Stimulated activated naive B cell treated with anti-CD40 and anti-IgM and Interleukin-4, amounts not matched to agents 10 μg/mL and 1 μg/mL and 100 μg/mL, for 72 hours (primary cell): ENCODE measurements around the gene HNRNPH1.
A peak's percentile ranks its signal among the peaks of the same experiment; 100 is the strongest.
"Not testable (repeated sequence)": the region's sequence is repeated elsewhere in the genome, so short reads cannot be mapped to it uniquely, and the experiment has no call there.

ENCODE experiments used
- ATAC-seq, 2 donors: fragments of 150-1000 bp; cut with Tn5 transposase; replicated peaks; 2 replicates each; pipeline ENCODE4 v1.10.0; 2021; ENCODE audit warnings: moderate library complexity in 1 of 2
- DNase-seq: peaks from one replicate; pipeline ENCODE4 v3.0.0; 2021
- H3K27ac Mint-ChIP-seq: one replicate; pipeline ENCODE4 v1.8.0; 2022; ENCODE audit warnings: mild to moderate bottlenecking, mixed read lengths
- H3K27me3 Mint-ChIP-seq, 2 donors: one replicate each; pipeline ENCODE4 v1.8.0; 2022; ENCODE audit warnings: mixed read lengths in 2 of 2
- H3K36me3 Mint-ChIP-seq, 2 donors: one replicate each; pipeline ENCODE4 v1.8.0; 2022; ENCODE audit warnings: mixed read lengths in 2 of 2, mild to moderate bottlenecking in 1 of 2
- H3K4me1 Mint-ChIP-seq, 2 donors: one replicate each; pipeline ENCODE4 v1.8.0; 2022; ENCODE audit warnings: mixed read lengths in 2 of 2, mild to moderate bottlenecking in 1 of 2
- H3K4me3 Mint-ChIP-seq, 2 donors: one replicate each; pipeline ENCODE4 v1.8.0; 2022; ENCODE audit warnings: mild to moderate bottlenecking in 2 of 2, mixed read lengths in 2 of 2, moderate library complexity in 1 of 2
- H3K9me3 Mint-ChIP-seq, 2 donors: one replicate each; pipeline ENCODE4 v1.8.0; 2022; ENCODE audit warnings: mixed read lengths in 2 of 2, mild to moderate bottlenecking in 1 of 2

Gene HNRNPH1

DNA sequence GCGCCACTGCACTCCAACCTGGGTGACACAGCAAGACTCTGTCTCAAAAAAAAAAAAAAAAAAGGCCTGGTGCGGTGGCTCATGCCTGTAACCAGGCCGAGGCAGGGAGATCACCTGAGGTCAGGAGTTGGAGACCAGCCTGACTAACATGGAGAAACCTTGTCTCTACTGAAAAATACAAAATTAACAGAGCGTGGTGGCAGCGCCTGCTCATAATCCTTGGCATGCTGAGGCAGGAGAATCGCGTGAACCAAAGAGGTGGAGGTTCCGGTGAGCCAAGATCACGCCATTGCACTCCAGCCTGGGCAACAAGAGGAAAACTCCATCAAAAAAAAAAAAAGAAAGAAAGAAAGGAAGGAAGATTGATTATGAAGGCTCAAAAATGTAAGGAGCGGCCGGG is 15.8 kb upstream of the HNRNPH1 start:
- not testable (repeated sequence) for ATAC-seq, DNase-seq, H3K4me1 Mint-ChIP-seq

GRCh38 chr5:179634370-179635172 is 11.1 kb upstream of the HNRNPH1 start:
- not testable (repeated sequence) for DNase-seq, H3K4me3 Mint-ChIP-seq, H3K4me1 Mint-ChIP-seq, H3K27me3 Mint-ChIP-seq, H3K36me3 Mint-ChIP-seq, H3K9me3 Mint-ChIP-seq, H3K27ac Mint-ChIP-seq
- peak; percentile 95 to 96 for ATAC-seq

More for the DNA sequence above, 15.8 kb upstream of the HNRNPH1 start:
- not testable (repeated sequence) for H3K4me3 Mint-ChIP-seq, H3K36me3 Mint-ChIP-seq, H3K27me3 Mint-ChIP-seq, H3K9me3 Mint-ChIP-seq, H3K27ac Mint-ChIP-seq

GRCh38 chr5:179633501-179634369 is 10.3 kb upstream of the HNRNPH1 start:
- not testable (repeated sequence) for H3K36me3 Mint-ChIP-seq, DNase-seq, H3K4me1 Mint-ChIP-seq, H3K27ac Mint-ChIP-seq, H3K9me3 Mint-ChIP-seq, H3K27me3 Mint-ChIP-seq
- ATAC-seq = peak; percentile 78 to 83
- H3K4me3 Mint-ChIP-seq = peak overlapping the region in 1 of 2 donors; percentile 52

DNA sequence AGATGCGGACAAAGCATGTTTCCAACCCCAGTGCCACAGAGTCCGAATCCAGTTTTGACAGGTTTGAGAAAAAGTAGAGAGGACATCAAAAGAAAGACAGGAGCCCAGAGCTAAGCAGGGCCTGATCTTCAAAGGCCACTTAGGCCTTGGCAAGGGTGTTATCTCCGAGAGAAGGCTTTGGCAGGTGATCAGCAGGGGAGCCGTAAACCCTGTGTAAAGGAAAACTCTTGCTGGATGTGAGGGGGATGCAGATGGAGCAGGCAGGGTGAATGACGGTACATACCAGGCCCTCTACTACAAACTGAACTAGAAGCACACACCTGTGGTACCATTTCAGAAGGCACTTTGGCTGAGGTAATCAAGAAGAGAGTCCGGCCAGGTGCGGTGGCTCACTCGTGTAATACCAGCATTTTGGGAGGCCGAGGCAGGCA is 1.4 kb upstream of the HNRNPH1 start:
- Mint-ChIP-seq H3K27ac (peak overlapping the region; percentile 99), H3K36me3 (peaks cover 40 to 41% of the 10 kb centered on the region in 2 donors), H3K9me3 (no peaks in the 10 kb centered on the region), H3K27me3 (no peaks in the 10 kb centered on the region), H3K4me1 (peaks cover 24 to 51% of the 10 kb centered on the region in 2 donors), H3K4me3 (peak overlapping the region; percentile 97 to 99)
- no peak for ATAC-seq
- DNase-seq = no peak

GRCh38 chr5:179623906-179624741 is 653 bp upstream of the HNRNPH1 start:
- Mint-ChIP-seq H3K4me3 (peak overlapping the region; percentile 97 to 99), H3K36me3 (peaks cover 44 to 46% of the 10 kb centered on the region in 2 donors), H3K4me1 (peaks cover 26 to 56% of the 10 kb centered on the region in 2 donors), H3K9me3 (no peaks in the 10 kb centered on the region), H3K27me3 (no peaks in the 10 kb centered on the region), H3K27ac (peak overlapping the region; percentile 99)
- ATAC-seq = peak; percentile 37 to 40
- DNase-seq = peak; percentile 38

DNA sequence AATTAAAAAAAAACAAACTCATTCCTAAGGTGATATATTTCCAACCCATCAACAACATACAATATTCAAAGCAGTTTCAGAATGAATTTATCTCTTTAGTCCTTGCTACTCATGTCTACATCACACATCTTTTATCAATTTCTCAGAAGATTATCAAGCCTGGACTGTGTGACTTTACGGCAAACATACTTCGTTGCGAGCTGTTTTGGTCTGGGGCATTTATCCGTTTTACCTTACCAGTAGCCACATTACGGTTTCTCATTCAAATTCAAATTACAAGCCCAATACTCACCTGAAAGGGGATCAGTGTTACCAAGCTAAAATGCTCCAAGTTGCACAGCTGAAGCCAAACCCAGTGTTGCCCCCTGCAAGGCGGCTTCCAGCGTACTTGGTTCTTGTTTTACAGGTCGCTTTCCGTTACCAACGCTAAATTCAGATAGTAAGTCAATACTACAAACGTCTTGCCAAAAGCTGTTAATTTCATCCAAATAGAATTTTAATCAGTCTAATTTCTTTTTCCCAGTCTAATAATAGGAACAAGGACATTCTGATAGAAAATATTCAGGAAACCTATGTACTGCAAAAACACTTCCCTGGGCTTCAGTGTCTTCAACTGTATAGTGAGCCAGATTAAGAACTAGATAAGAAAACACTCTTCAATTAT is 1.8 kb downstream of the HNRNPH1 start:
- ATAC-seq = no peak
- Mint-ChIP-seq H3K27me3 (no peaks in the 10 kb centered on the region), H3K4me1 (peaks cover 37 to 72% of the 10 kb centered on the region in 2 donors), H3K9me3 (no peaks in the 10 kb centered on the region), H3K4me3 (peak overlapping the region; percentile 97 to 99), H3K27ac (peak overlapping the region; percentile 99), H3K36me3 (peaks cover 60 to 61% of the 10 kb centered on the region in 2 donors)
- no peak for DNase-seq

GRCh38 chr5:179620703-179621350 is 2.6 kb downstream of the HNRNPH1 start:
- peak overlapping the region; percentile 99 for H3K27ac Mint-ChIP-seq
- H3K36me3 Mint-ChIP-seq = peaks cover 66 to 70% of the 10 kb centered on the region in 2 donors
- no peaks in the 10 kb centered on the region for H3K9me3 Mint-ChIP-seq
- H3K4me1 Mint-ChIP-seq = peaks cover 39 to 78% of the 10 kb centered on the region in 2 donors
- H3K4me3 Mint-ChIP-seq = peak overlapping the region; percentile 97 to 99
- DNase-seq = no peak
- ATAC-seq = no peak
- H3K27me3 Mint-ChIP-seq = no peaks in the 10 kb centered on the region

DNA sequence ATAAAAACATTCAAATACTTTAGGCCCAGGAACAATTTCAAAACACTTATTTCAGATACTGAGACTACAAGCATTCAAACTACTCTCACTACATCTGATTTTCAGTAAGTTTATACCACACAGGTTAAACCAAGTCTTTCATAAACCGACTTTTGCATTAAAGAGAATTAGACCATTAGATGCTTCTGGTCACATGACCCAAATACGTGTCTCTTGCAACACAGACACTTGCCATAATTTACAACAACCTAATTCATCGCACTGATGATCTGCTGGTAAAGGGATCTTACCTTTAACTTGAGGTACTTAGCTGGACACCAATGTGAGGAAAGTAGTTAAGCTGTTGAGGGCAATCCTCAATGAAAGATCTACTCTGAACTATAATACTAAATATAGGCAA is 3.2 kb downstream of the HNRNPH1 start:
- ATAC-seq (no peak), DNase-seq (no peak)
- H3K27me3 Mint-ChIP-seq = no peaks in the 10 kb centered on the region
- H3K9me3 Mint-ChIP-seq = no peaks in the 10 kb centered on the region
- H3K4me1 Mint-ChIP-seq = peaks cover 39 to 80% of the 10 kb centered on the region in 2 donors
- peaks cover 67 to 73% of the 10 kb centered on the region in 2 donors for H3K36me3 Mint-ChIP-seq
- peak overlapping the region; percentile 97 to 99 for H3K4me3 Mint-ChIP-seq
- peak overlapping the region; percentile 99 for H3K27ac Mint-ChIP-seq

- no peaks in the 10 kb centered on the region for H3K27me3 Mint-ChIP-seq
- no peak overlapping the region for H3K27ac Mint-ChIP-seq
- DNase-seq = no peak
- no peaks in the 10 kb centered on the region for H3K9me3 Mint-ChIP-seq
- H3K36me3 Mint-ChIP-seq = peaks cover 70 to 75% of the 10 kb centered on the region in 2 donors
- peaks cover 37 to 76% of the 10 kb centered on the region in 2 donors for H3K4me1 Mint-ChIP-seq
- H3K4me3 Mint-ChIP-seq = peak overlapping the region; percentile 21 to 51
- no peak for ATAC-seq
Observed at GRCh38 chr5:179619776-179620175, 3.7 kb downstream of the HNRNPH1 start.

GRCh38 chr5:179618923-179619554 is 4.4 kb downstream of the HNRNPH1 start:
- Mint-ChIP-seq H3K4me1 (peaks cover 29 to 68% of the 10 kb centered on the region in 2 donors), H3K36me3 (peaks cover 69 to 78% of the 10 kb centered on the region in 2 donors), H3K4me3 (peak overlapping the region; percentile 63 to 75), H3K27ac (peak overlapping the region; percentile 89), H3K27me3 (no peaks in the 10 kb centered on the region), H3K9me3 (no peaks in the 10 kb centered on the region)
- ATAC-seq (no peak), DNase-seq (no peak)

GRCh38 chr5:179617930-179618329 is 5.5 kb downstream of the HNRNPH1 start:
- H3K4me3 Mint-ChIP-seq = peak overlapping the region in 1 of 2 donors; percentile 51
- peaks cover 70 to 82% of the 10 kb centered on the region in 2 donors for H3K36me3 Mint-ChIP-seq
- peaks cover 32 to 70% of the 10 kb centered on the region in 2 donors for H3K4me1 Mint-ChIP-seq
- DNase-seq (no peak), ATAC-seq (no peak)
- no peak overlapping the region for H3K27ac Mint-ChIP-seq
- H3K9me3 Mint-ChIP-seq = no peaks in the 10 kb centered on the region
- no peaks in the 10 kb centered on the region for H3K27me3 Mint-ChIP-seq

- DNase-seq = no peak
- Mint-ChIP-seq H3K4me1 (peaks cover 32 to 54% of the 10 kb centered on the region in 2 donors), H3K36me3 (peaks cover 59 to 75% of the 10 kb centered on the region in 2 donors), H3K4me3 (peak overlapping the region; percentile 19 to 37), H3K9me3 (no peaks in the 10 kb centered on the region), H3K27ac (no peak overlapping the region), H3K27me3 (no peaks in the 10 kb centered on the region)
- no peak for ATAC-seq
Observed at GRCh38 chr5:179616002-179616594, 7.4 kb downstream of the HNRNPH1 start.
